ENCODE results near the gene PELI3.

Gene PELI3

DNA sequence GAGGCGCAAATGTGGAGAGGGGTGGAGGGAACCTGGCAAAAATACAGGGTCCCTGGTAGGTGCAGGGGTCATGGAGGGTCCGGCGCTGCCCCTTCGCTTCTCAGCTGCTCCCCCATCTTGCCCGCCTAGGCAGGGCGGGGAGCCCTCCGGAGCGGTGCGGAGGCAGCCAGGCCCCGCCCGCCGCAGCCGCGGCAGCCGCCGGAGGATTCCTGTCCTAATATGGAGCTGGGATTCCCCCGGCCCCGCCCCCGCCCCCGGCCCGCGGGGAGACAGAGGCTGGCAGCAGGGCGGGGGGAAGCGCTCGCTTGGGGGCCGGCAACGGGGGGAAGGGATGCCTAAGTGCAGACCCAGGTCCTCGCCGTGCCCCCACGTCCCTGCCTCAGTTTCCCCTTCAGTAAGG, 46.9 kb upstream of the PELI3 start:
- H3K9me3 ChIP-seq (replicated peaks in 1 of 2; ENCODE audit: control insufficient read depth in 2 of 2, insufficient read depth in 1 of 2, low read depth in 1 of 2, low read length in 2 of 2): no peaks in the 10 kb centered on the region
- H3K4me3 ChIP-seq (ENCODE audit: low read length in 2 of 2): no peak overlapping the region
- no CpG with 5 or more reads among the region's 30 CpGs for WGBS, 2 donors (ENCODE audit: extremely low coverage in 2 of 2, insufficient read length in 2 of 2, insufficient replicate concordance in 1 of 2)
- H3K27ac ChIP-seq (replicated peaks; ENCODE audit: low read length): no peak overlapping the region
- no peak overlapping the region for H2BK12ac ChIP-seq (ENCODE audit: low read length)
- H2AK5ac ChIP-seq (ENCODE audit: low read depth, low read length): no peak overlapping the region
- no peak overlapping the region for H4K91ac ChIP-seq (ENCODE audit: low read depth, low read length, poor library complexity)
- no peak overlapping the region for H3K14ac ChIP-seq (ENCODE audit: low read length)
- DNase-seq (ENCODE audit: low spot score): no peak
- peak overlapping the region; percentile 36 for H3K4me2 ChIP-seq (ENCODE audit: insufficient read depth, low read length, poor library complexity, severe bottlenecking)
- H4K8ac ChIP-seq (ENCODE audit: low read depth, low read length): no peak overlapping the region
- no peak overlapping the region for H3K4ac ChIP-seq (ENCODE audit: low read length)
- peaks cover 15 to 23% of the 10 kb centered on the region in 2 donors for H3K36me3 ChIP-seq (replicated peaks in 1 of 2; ENCODE audit: control insufficient read depth in 2 of 2, insufficient read depth in 2 of 2, low read length in 2 of 2)
- no peak overlapping the region for H2BK15ac ChIP-seq (ENCODE audit: low read length)
- H3K9ac ChIP-seq (ENCODE audit: low read depth, low read length, poor library complexity): no peak overlapping the region
- peaks cover 12 to 26% (median 13%) of the 10 kb centered on the region in 3 experiments for H3K27me3 ChIP-seq (ENCODE audit: control insufficient read depth in 3 of 3, insufficient read depth in 3 of 3, low read depth in 1 of 3, low read length in 3 of 3)
- no peak overlapping the region for H2BK120ac ChIP-seq (ENCODE audit: low read depth, low read length)
- no peak overlapping the region for H3K18ac ChIP-seq (ENCODE audit: low read length)
- no peak overlapping the region for H3K23ac ChIP-seq (ENCODE audit: low read depth, low read length, poor library complexity)
- no peak overlapping the region for H2AFZ ChIP-seq (ENCODE audit: low read length)
- H3K4me1 ChIP-seq (ENCODE audit: control insufficient read depth in 2 of 2, insufficient read depth in 1 of 2, low read depth in 1 of 2, low read length in 2 of 2): peaks cover 5 to 25% of the 10 kb centered on the region in 2 donors
- no peak overlapping the region for H2BK5ac ChIP-seq (ENCODE audit: low read length)
- H3K79me1 ChIP-seq (ENCODE audit: low read depth, low read length): no peaks in the 10 kb centered on the region

DNA sequence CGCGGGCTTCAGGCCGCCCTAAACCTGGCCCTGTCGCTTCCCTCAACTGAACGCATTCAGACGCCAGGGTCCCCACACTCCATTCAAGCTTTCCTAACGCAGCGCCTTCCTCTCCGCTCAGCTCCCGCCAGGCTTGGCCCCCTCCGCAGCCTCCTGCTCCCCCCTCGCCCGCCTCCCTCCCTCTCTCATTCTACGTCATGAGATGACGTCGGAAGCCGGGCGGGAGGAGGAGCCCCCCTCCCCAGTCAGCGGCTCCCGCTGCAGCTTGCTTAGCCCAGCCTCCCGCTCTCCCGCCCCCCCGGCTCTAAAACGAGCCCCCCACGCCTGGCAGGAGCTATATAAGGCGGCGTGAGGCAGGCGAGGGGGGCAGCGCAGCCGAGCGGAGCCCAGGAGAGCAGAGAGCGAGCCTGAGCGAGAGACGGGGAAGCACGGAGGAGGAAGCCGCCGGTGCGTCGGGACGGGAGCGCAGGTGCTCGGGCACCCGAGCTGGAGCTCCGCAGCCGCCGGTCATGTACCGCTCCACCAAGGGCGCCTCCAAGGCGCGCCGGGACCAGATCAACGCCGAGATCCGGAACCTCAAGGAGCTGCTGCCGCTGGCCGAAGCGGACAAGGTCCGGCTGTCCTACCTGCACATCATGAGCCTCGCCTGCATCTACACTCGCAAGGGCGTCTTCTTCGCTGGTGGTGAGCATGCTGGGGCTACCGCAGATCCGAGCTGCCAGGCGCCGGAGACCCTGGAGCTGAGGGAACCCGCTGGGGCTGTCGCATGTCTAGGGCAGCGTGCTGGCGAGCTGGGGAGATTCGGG, 45.8 kb upstream of the PELI3 start, which contains the start of gene NPAS4:
Gene NPAS4, plus strand, starts transcription at position 365 of the 806 bp plus-strand sequence. Its CDS starts 145 bp downstream, at position 510.
- no peak within 1 kb of the TSS for H3K27ac ChIP-seq (replicated peaks; ENCODE audit: low read length)
- no peak for DNase-seq (ENCODE audit: low spot score)
- WGBS, 2 donors (ENCODE audit: extremely low coverage in 2 of 2, insufficient read length in 2 of 2, insufficient replicate concordance in 1 of 2): no CpG with 5 or more reads among the region's 71 CpGs

DNA sequence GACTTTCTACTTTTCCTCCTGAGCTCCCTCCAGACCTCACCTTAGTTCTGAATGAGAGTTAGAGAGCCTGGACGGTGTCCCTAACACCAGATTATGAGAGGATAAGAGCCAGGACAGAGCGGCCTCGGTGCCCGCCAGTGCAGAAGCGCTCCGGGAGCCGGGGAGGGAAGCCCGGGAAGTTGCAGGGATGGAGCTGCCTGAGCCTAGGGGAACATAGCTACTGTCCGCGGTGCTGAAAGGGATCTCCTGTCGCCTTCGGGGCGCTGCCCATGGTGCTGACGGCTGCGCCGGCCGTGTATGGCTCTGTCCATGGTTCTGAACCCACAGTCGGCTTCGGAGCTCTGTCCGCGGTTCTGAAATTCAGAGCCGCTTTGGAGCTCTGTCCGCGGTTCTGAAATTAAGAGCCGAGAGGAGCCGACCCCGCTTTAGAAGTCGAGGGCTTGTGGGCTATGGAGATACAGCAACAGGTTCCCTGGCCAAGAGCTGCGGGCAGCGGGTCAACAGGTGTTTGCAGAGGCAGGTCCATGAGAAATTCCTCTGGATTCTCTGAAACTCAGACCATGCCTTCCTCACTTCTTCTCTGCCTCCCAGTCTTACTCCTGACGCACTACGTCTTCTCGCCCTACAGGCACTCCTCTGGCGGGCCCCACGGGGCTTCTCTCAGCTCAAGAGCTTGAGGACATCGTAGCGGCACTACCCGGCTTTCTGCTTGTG, 45.1 kb upstream of the PELI3 start:
- peak; percentile 95 for DNase-seq (ENCODE audit: low spot score)
- H3K4me3 ChIP-seq (ENCODE audit: low read length in 2 of 2): peak overlapping the region in 1 of 2 donors; percentile 31

More for the DNA sequence above, 45.8 kb upstream of the PELI3 start, which contains the start of gene NPAS4:
- H3K4ac ChIP-seq (ENCODE audit: low read length): no peak within 1 kb of the TSS
- H3K4me1 ChIP-seq (ENCODE audit: control insufficient read depth in 2 of 2, insufficient read depth in 1 of 2, low read depth in 1 of 2, low read length in 2 of 2): peaks cover 5 to 25% of the 10 kb centered on the region in 2 donors
- peak within 1 kb of the TSS in 1 of 2 donors; percentile 31 for H3K4me3 ChIP-seq (ENCODE audit: low read length in 2 of 2)
- no peak within 1 kb of the TSS for H3K9ac ChIP-seq (ENCODE audit: low read depth, low read length, poor library complexity)
- H3K18ac ChIP-seq (ENCODE audit: low read length): peak within 1 kb of the TSS; percentile 22
- H4K91ac ChIP-seq (ENCODE audit: low read depth, low read length, poor library complexity): no peak within 1 kb of the TSS
- no peak within 1 kb of the TSS for H2BK12ac ChIP-seq (ENCODE audit: low read length)
- H4K8ac ChIP-seq (ENCODE audit: low read depth, low read length): no peak within 1 kb of the TSS
- no peaks in the 10 kb centered on the region for H3K9me3 ChIP-seq (replicated peaks in 1 of 2; ENCODE audit: control insufficient read depth in 2 of 2, insufficient read depth in 1 of 2, low read depth in 1 of 2, low read length in 2 of 2)
- no peak within 1 kb of the TSS for H2AFZ ChIP-seq (ENCODE audit: low read length)
- H3K14ac ChIP-seq (ENCODE audit: low read length): no peak within 1 kb of the TSS
- no peak within 1 kb of the TSS for H2BK120ac ChIP-seq (ENCODE audit: low read depth, low read length)
- peaks cover 15 to 27% of the 10 kb centered on the region in 2 donors for H3K36me3 ChIP-seq (replicated peaks in 1 of 2; ENCODE audit: control insufficient read depth in 2 of 2, insufficient read depth in 2 of 2, low read length in 2 of 2)
- no peaks in the 10 kb centered on the region for H3K79me1 ChIP-seq (ENCODE audit: low read depth, low read length)
- peak within 1 kb of the TSS; percentile 62 for H3K23ac ChIP-seq (ENCODE audit: low read depth, low read length, poor library complexity)
- peak within 1 kb of the TSS; percentile 43 for H3K4me2 ChIP-seq (ENCODE audit: insufficient read depth, low read length, poor library complexity, severe bottlenecking)
- H2BK15ac ChIP-seq (ENCODE audit: low read length): no peak within 1 kb of the TSS
- H2AK5ac ChIP-seq (ENCODE audit: low read depth, low read length): no peak within 1 kb of the TSS
- no peak within 1 kb of the TSS for H2BK5ac ChIP-seq (ENCODE audit: low read length)
- peaks cover 12 to 26% (median 13%) of the 10 kb centered on the region in 3 experiments for H3K27me3 ChIP-seq (ENCODE audit: control insufficient read depth in 3 of 3, insufficient read depth in 3 of 3, low read depth in 1 of 3, low read length in 3 of 3)

DNA sequence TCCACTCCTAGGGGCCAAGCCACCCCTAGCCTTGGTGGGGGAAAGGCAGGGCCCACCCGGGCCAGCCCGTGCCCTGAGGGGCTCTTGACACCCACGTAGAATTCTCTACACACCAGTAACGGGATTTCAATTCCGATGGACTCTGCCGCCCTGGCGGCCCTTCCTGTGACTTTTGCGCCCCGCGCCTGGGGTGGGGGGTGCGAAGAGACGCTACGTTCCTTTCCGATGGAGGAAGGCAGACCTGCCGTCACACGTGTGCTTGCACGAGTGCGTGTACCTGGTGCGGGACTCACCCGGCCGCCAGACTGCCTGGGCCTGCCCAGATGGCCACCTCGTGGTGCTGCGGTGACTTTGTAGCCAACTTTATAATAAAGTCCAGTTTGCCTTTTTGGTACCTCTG, 40.4 kb upstream of the PELI3 start:
- Histone ChIP-seq H2BK12ac (ENCODE audit: low read length) (no peak overlapping the region), H2AFZ (ENCODE audit: low read length) (no peak overlapping the region), H3K9ac (ENCODE audit: low read depth, low read length, poor library complexity) (peak overlapping the region; percentile 27), H4K8ac (ENCODE audit: low read depth, low read length) (no peak overlapping the region), H3K4me1 (ENCODE audit: control insufficient read depth in 2 of 2, insufficient read depth in 1 of 2, low read depth in 1 of 2, low read length in 2 of 2) (no peaks in the 10 kb centered on the region), H3K18ac (ENCODE audit: low read length) (no peak overlapping the region), H3K4me2 (ENCODE audit: insufficient read depth, low read length, poor library complexity, severe bottlenecking) (no peak overlapping the region), H3K36me3 (replicated peaks in 1 of 2; ENCODE audit: control insufficient read depth in 2 of 2, insufficient read depth in 2 of 2, low read length in 2 of 2) (peaks cover 17 to 32% of the 10 kb centered on the region in 2 donors), H2AK5ac (ENCODE audit: low read depth, low read length) (no peak overlapping the region), H2BK120ac (ENCODE audit: low read depth, low read length) (no peak overlapping the region), H4K91ac (ENCODE audit: low read depth, low read length, poor library complexity) (no peak overlapping the region), H3K9me3 (replicated peaks in 1 of 2; ENCODE audit: control insufficient read depth in 2 of 2, insufficient read depth in 1 of 2, low read depth in 1 of 2, low read length in 2 of 2) (no peaks in the 10 kb centered on the region), H2BK5ac (ENCODE audit: low read length) (no peak overlapping the region), H3K27ac (replicated peaks; ENCODE audit: low read length) (no peak overlapping the region), H3K14ac (ENCODE audit: low read length) (no peak overlapping the region), H2BK15ac (ENCODE audit: low read length) (no peak overlapping the region), H3K4me3 (ENCODE audit: low read length in 2 of 2) (no peak overlapping the region), H3K27me3 (ENCODE audit: control insufficient read depth in 3 of 3, insufficient read depth in 3 of 3, low read depth in 1 of 3, low read length in 3 of 3) (peaks cover 0 to 2% (median 0%) of the 10 kb centered on the region in 3 experiments), H3K23ac (ENCODE audit: low read depth, low read length, poor library complexity) (no peak overlapping the region), H3K79me1 (ENCODE audit: low read depth, low read length) (no peaks in the 10 kb centered on the region), H3K4ac (ENCODE audit: low read length) (no peak overlapping the region)
- no CpG with 5 or more reads among the region's 23 CpGs for WGBS, 2 donors (ENCODE audit: extremely low coverage in 2 of 2, insufficient read length in 2 of 2, insufficient replicate concordance in 1 of 2)
- no peak for DNase-seq (ENCODE audit: low spot score)

More for the DNA sequence above, 45.1 kb upstream of the PELI3 start:
- Histone ChIP-seq H3K9ac (ENCODE audit: low read depth, low read length, poor library complexity) (no peak overlapping the region), H3K23ac (ENCODE audit: low read depth, low read length, poor library complexity) (no peak overlapping the region), H3K4me1 (ENCODE audit: control insufficient read depth in 2 of 2, insufficient read depth in 1 of 2, low read depth in 1 of 2, low read length in 2 of 2) (peaks cover 4 to 25% of the 10 kb centered on the region in 2 donors), H3K27me3 (ENCODE audit: control insufficient read depth in 3 of 3, insufficient read depth in 3 of 3, low read depth in 1 of 3, low read length in 3 of 3) (peaks cover 12 to 26% (median 13%) of the 10 kb centered on the region in 3 experiments), H2AK5ac (ENCODE audit: low read depth, low read length) (no peak overlapping the region), H2AFZ (ENCODE audit: low read length) (no peak overlapping the region), H3K27ac (replicated peaks; ENCODE audit: low read length) (no peak overlapping the region), H3K4me2 (ENCODE audit: insufficient read depth, low read length, poor library complexity, severe bottlenecking) (peak overlapping the region; percentile 14), H3K9me3 (replicated peaks in 1 of 2; ENCODE audit: control insufficient read depth in 2 of 2, insufficient read depth in 1 of 2, low read depth in 1 of 2, low read length in 2 of 2) (no peaks in the 10 kb centered on the region), H4K8ac (ENCODE audit: low read depth, low read length) (no peak overlapping the region), H2BK12ac (ENCODE audit: low read length) (no peak overlapping the region), H2BK15ac (ENCODE audit: low read length) (no peak overlapping the region), H4K91ac (ENCODE audit: low read depth, low read length, poor library complexity) (no peak overlapping the region), H2BK5ac (ENCODE audit: low read length) (no peak overlapping the region), H3K4ac (ENCODE audit: low read length) (no peak overlapping the region), H3K14ac (ENCODE audit: low read length) (no peak overlapping the region), H2BK120ac (ENCODE audit: low read depth, low read length) (no peak overlapping the region), H3K36me3 (replicated peaks in 1 of 2; ENCODE audit: control insufficient read depth in 2 of 2, insufficient read depth in 2 of 2, low read length in 2 of 2) (peaks cover 15 to 30% of the 10 kb centered on the region in 2 donors), H3K18ac (ENCODE audit: low read length) (no peak overlapping the region), H3K79me1 (ENCODE audit: low read depth, low read length) (no peaks in the 10 kb centered on the region)
- no CpG with 5 or more reads among the region's 38 CpGs for WGBS, 2 donors (ENCODE audit: extremely low coverage in 2 of 2, insufficient read length in 2 of 2, insufficient replicate concordance in 1 of 2)
